C4-2B (cell line): ENCODE data around the gene SCP2.

Experiments used
- ZFX ChIP-seq: fragments of 450-650 bp; IDR thresholded peaks from 2 replicates; pipeline ENCODE4 v1.6.1; 2017
- TF ChIP-seq, protein P1 (sequence below): fragments of 450-650 bp; conservative IDR thresholded peaks from 2 replicates; pipeline ENCODE4 v1.5.1; 2017; ENCODE audit warnings: mild to moderate bottlenecking

- TF ChIP-seq, protein P1, sequence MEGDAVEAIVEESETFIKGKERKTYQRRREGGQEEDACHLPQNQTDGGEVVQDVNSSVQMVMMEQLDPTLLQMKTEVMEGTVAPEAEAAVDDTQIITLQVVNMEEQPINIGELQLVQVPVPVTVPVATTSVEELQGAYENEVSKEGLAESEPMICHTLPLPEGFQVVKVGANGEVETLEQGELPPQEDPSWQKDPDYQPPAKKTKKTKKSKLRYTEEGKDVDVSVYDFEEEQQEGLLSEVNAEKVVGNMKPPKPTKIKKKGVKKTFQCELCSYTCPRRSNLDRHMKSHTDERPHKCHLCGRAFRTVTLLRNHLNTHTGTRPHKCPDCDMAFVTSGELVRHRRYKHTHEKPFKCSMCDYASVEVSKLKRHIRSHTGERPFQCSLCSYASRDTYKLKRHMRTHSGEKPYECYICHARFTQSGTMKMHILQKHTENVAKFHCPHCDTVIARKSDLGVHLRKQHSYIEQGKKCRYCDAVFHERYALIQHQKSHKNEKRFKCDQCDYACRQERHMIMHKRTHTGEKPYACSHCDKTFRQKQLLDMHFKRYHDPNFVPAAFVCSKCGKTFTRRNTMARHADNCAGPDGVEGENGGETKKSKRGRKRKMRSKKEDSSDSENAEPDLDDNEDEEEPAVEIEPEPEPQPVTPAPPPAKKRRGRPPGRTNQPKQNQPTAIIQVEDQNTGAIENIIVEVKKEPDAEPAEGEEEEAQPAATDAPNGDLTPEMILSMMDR: no peak
- TF ChIP-seq ZFX: no peak
Measured at GRCh38 chr1:52915211-52915854, 11.7 kb upstream of the SCP2 start.
